ENCODE results near the gene CHST13.

DNA sequence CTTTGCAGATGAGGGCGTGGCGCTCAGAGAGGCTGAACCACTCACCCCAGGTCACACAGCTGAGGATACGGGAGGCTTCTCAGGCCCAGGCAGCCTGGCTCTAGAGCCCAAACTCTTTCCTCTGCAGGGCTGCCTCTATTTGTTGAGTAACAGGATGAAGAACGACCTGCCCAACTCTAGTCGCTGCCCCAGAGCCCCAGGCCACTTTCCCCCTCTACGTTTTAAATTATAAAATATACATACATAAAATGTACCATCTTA lies 29.1 kb upstream of the CHST13 start:
- TF ChIP-seq, protein P1, sequence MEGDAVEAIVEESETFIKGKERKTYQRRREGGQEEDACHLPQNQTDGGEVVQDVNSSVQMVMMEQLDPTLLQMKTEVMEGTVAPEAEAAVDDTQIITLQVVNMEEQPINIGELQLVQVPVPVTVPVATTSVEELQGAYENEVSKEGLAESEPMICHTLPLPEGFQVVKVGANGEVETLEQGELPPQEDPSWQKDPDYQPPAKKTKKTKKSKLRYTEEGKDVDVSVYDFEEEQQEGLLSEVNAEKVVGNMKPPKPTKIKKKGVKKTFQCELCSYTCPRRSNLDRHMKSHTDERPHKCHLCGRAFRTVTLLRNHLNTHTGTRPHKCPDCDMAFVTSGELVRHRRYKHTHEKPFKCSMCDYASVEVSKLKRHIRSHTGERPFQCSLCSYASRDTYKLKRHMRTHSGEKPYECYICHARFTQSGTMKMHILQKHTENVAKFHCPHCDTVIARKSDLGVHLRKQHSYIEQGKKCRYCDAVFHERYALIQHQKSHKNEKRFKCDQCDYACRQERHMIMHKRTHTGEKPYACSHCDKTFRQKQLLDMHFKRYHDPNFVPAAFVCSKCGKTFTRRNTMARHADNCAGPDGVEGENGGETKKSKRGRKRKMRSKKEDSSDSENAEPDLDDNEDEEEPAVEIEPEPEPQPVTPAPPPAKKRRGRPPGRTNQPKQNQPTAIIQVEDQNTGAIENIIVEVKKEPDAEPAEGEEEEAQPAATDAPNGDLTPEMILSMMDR (IDR thresholded peaks at IDR 0.05): no peak
- TF ChIP-seq POLR2A (IDR thresholded peaks at IDR 0.05): no peak

All from adrenal gland (tissue), 5 donors.